ENCODE data around the gene WDR33. TPM values are rescaled to one million over a fixed set of nuclear protein-coding genes. Genes with fewer than 3 reads are reported as not detected.

Gene WDR33
- total and polyA plus RNA-seq, 2 of the 4 experiments (the other 2 are of a cell fraction), result 19.6 to 41.2 TPM

DNA sequence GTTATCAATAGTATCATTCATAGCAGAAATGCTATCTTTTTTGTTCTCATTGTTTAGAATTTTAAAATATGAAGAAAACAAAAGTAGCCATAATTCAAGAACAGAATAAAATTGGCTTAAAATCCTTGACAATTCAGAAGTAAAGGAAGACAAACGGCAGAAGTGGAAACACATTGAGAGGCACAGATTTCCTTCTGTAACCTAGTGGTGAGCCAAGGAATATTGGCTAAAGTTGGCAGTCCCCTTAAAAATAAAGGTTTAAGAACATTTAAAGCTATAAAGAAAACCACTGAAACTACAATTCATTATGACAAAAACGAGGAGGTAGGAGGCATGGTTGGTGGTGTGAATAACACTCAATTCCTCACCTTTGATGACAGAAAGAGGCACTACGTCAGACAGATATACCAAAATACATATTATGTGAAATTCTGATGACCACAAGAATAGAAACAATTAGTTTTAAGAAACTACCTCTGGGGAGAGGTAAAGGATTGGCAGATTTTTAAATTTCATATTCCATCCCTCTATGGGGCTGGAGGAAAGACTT, 67.4 kb downstream of the WDR33 start:
- no peak overlapping the region for H2AK9ac ChIP-seq (replicated peaks; ENCODE audit: low read depth, low read length, poor library complexity)
- peaks cover 7% of the 10 kb centered on the region for H3K4me1 ChIP-seq (ENCODE audit: control insufficient read depth, insufficient read depth, low read length)
- H4K20me1 ChIP-seq (ENCODE audit: insufficient read depth, low read length), result no peaks in the 10 kb centered on the region
- no peak overlapping the region for H3K4me2 ChIP-seq (ENCODE audit: low read depth, low read length)
- peaks cover 6% of the 10 kb centered on the region for H3K36me3 ChIP-seq (ENCODE audit: control insufficient read depth, insufficient read depth, low read length)
- H3K56ac ChIP-seq (ENCODE audit: extremely low read depth, insufficient read depth, low read length), result no peak overlapping the region
- no peak overlapping the region for H2AK5ac ChIP-seq (ENCODE audit: low read depth, low read length)
- H3K14ac ChIP-seq (replicated peaks; ENCODE audit: low read depth, low read length), result no peak overlapping the region
- DNase-seq (no peak), ATAC-seq (ENCODE audit: low read depth) (no peak)
- no peaks in the 10 kb centered on the region for H3K9me3 ChIP-seq (ENCODE audit: control insufficient read depth, insufficient read depth, low read length)
- intact Hi-C loops (cut with micrococcal nuclease) (no loop called here), dilution Hi-C loops (cut with HindIII; ENCODE audit: low sequenced_read_pairs, unreplicated experiment) (no loop called here), in situ Hi-C loops (cut with MboI; ENCODE audit: low sequenced_read_pairs) (no loop called here)
- H3K9me1 ChIP-seq (ENCODE audit: insufficient read depth, low read length), result peaks cover 8% of the 10 kb centered on the region
- no peak overlapping the region for H4K91ac ChIP-seq (ENCODE audit: insufficient read depth, low read depth, low read length)
- H3K27me3 ChIP-seq (ENCODE audit: control insufficient read depth, insufficient read depth, low read length), result no peaks in the 10 kb centered on the region
- no peak overlapping the region for H3K27ac ChIP-seq (ENCODE audit: insufficient read depth, low read length)
- H3K18ac ChIP-seq (ENCODE audit: low read depth, low read length), result no peak overlapping the region
- H3K9ac ChIP-seq (ENCODE audit: low read depth, low read length), result no peak overlapping the region
- no peak overlapping the region for H2BK15ac ChIP-seq (ENCODE audit: low read depth, low read length)
- no peak overlapping the region for H4K8ac ChIP-seq (ENCODE audit: low read depth in 2 of 2, low read length in 2 of 2)
- H2BK20ac ChIP-seq (ENCODE audit: low read depth, low read length), result no peak overlapping the region
- TF ChIP-seq NFE2L2 (IDR thresholded peaks at IDR 0.05; ENCODE audit: low read depth, low read length) (no peak), FOS (IDR thresholded peaks at IDR 0.05; ENCODE audit: low read depth, low read length) (no peak), CEBPB (IDR thresholded peaks at IDR 0.05; ENCODE audit: low read depth, low read length) (no peak), CHD1 (IDR thresholded peaks at IDR 0.05; ENCODE audit: low read depth, low read length) (no peak), MAZ (IDR thresholded peaks at IDR 0.05; ENCODE audit: borderline replicate concordance, low read depth, low read length) (no peak), RCOR1 (IDR thresholded peaks at IDR 0.05; ENCODE audit: insufficient replicate concordance, low read length) (no peak), POLR2A (IDR thresholded peaks at IDR 0.05; ENCODE audit: low read depth, low read length) (no peak), MAFK (IDR thresholded peaks at IDR 0.05; ENCODE audit: low read depth, low read length) (no peak), RFX5 (IDR thresholded peaks at IDR 0.05; ENCODE audit: low read depth, low read length) (no peak), BHLHE40 (IDR thresholded peaks at IDR 0.05; ENCODE audit: low read depth, low read length) (no peak), MXI1 (IDR thresholded peaks at IDR 0.05; ENCODE audit: borderline replicate concordance, low read depth, low read length) (no peak), SMC3 (IDR thresholded peaks at IDR 0.05; ENCODE audit: low read depth, low read length) (no peak), RAD21 (IDR thresholded peaks at IDR 0.05; ENCODE audit: low read length) (no peak)
- TF ChIP-seq, protein P1, sequence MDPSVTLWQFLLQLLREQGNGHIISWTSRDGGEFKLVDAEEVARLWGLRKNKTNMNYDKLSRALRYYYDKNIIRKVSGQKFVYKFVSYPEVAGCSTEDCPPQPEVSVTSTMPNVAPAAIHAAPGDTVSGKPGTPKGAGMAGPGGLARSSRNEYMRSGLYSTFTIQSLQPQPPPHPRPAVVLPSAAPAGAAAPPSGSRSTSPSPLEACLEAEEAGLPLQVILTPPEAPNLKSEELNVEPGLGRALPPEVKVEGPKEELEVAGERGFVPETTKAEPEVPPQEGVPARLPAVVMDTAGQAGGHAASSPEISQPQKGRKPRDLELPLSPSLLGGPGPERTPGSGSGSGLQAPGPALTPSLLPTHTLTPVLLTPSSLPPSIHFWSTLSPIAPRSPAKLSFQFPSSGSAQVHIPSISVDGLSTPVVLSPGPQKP (IDR thresholded peaks at IDR 0.05; ENCODE audit: borderline replicate concordance, low read depth, low read length), result no peak
- TF ChIP-seq, protein P2, sequence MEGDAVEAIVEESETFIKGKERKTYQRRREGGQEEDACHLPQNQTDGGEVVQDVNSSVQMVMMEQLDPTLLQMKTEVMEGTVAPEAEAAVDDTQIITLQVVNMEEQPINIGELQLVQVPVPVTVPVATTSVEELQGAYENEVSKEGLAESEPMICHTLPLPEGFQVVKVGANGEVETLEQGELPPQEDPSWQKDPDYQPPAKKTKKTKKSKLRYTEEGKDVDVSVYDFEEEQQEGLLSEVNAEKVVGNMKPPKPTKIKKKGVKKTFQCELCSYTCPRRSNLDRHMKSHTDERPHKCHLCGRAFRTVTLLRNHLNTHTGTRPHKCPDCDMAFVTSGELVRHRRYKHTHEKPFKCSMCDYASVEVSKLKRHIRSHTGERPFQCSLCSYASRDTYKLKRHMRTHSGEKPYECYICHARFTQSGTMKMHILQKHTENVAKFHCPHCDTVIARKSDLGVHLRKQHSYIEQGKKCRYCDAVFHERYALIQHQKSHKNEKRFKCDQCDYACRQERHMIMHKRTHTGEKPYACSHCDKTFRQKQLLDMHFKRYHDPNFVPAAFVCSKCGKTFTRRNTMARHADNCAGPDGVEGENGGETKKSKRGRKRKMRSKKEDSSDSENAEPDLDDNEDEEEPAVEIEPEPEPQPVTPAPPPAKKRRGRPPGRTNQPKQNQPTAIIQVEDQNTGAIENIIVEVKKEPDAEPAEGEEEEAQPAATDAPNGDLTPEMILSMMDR (conservative IDR thresholded peaks at IDR 0.05; ENCODE audit: low read depth, low read length), result no peak
- TF ChIP-seq, protein P3, sequence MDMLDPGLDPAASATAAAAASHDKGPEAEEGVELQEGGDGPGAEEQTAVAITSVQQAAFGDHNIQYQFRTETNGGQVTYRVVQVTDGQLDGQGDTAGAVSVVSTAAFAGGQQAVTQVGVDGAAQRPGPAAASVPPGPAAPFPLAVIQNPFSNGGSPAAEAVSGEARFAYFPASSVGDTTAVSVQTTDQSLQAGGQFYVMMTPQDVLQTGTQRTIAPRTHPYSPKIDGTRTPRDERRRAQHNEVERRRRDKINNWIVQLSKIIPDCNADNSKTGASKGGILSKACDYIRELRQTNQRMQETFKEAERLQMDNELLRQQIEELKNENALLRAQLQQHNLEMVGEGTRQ (IDR thresholded peaks at IDR 0.05; ENCODE audit: low read depth, low read length), result no peak
- H2BK5ac ChIP-seq (ENCODE audit: low read depth, low read length, poor library complexity, severe bottlenecking), result no peak overlapping the region
- H3K4me3 ChIP-seq (ENCODE audit: insufficient read depth, low read depth, low read length), result no peak overlapping the region
- ChIA-PET POLR2A (ENCODE audit: unreplicated experiment) (no interaction called here), CTCF (no interaction called here)
- no peak overlapping the region for H2AFZ ChIP-seq (replicated peaks; ENCODE audit: low read length, poor library complexity)
- no peak overlapping the region for H3K23ac ChIP-seq (ENCODE audit: low read depth, low read length)
- H3K79me1 ChIP-seq (ENCODE audit: low read depth in 1 of 2, low read length in 2 of 2), result peaks cover 10 to 28% of the 10 kb centered on the region in 2 experiments
- no peak overlapping the region for H3K4ac ChIP-seq (ENCODE audit: low read depth, low read length)
- WGBS, 2 experiments (ENCODE audit: extremely low coverage in 2 of 2, insufficient read length in 1 of 2), result no CpG with 5 or more reads among the region's 3 CpGs
- no peak overlapping the region for H2BK120ac ChIP-seq (ENCODE audit: low read depth, low read length)
- BruUV-seq (replicated peaks), result no TSS peak
- H4K5ac ChIP-seq (ENCODE audit: low read depth, low read length), result no peak overlapping the region
